ENCODE measurements around the gene TCEA3.

DNA sequence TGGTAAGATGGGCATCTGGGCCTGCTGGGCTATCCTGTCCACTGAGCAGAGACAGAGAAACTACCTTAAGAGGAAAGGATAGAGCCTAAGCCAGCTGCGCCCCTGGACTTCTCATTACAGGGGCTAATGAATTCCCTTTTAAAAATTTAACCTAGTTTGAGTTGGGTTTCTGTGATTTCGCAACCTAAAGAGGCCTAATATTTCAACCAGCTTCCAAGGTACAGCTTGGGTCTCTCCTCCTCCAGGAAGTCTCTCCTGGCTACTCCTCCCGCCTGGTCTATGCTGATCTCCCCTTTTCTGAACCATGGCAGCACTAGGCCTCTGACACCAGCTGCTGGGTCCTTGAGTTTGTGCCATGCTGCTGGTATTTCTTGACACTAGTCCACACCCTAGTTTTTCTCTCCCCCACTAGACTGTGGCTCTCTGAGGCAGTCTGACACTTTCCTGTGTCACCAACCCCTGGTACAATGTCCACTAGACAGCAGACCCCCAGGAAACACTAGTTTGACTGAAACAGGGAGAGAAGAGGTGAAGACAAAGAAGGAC lies 29.0 kb upstream of the TCEA3 start:
- TF ChIP-seq, protein P1, sequence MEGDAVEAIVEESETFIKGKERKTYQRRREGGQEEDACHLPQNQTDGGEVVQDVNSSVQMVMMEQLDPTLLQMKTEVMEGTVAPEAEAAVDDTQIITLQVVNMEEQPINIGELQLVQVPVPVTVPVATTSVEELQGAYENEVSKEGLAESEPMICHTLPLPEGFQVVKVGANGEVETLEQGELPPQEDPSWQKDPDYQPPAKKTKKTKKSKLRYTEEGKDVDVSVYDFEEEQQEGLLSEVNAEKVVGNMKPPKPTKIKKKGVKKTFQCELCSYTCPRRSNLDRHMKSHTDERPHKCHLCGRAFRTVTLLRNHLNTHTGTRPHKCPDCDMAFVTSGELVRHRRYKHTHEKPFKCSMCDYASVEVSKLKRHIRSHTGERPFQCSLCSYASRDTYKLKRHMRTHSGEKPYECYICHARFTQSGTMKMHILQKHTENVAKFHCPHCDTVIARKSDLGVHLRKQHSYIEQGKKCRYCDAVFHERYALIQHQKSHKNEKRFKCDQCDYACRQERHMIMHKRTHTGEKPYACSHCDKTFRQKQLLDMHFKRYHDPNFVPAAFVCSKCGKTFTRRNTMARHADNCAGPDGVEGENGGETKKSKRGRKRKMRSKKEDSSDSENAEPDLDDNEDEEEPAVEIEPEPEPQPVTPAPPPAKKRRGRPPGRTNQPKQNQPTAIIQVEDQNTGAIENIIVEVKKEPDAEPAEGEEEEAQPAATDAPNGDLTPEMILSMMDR (IDR thresholded peaks at IDR 0.05; ENCODE audit: insufficient read depth, low read depth, low read length) = no peak
- TF ChIP-seq EZH2 (IDR thresholded peaks at IDR 0.05; ENCODE audit: insufficient read depth, low read length) = no peak

Measured in astrocyte (in vitro differentiated cells and primary cell).